GM12801 (cell line): ENCODE measurements around the gene NRP1.

Experiments
- CTCF ChIP-seq: IDR thresholded peaks from one replicate; pipeline ENCODE4 v1.5.1; 2011; ENCODE audit warnings: control low read depth; ENCODE audit not compliant: insufficient read length; ENCODE audit errors: extremely low read depth

The NRP1 gene

DNA sequence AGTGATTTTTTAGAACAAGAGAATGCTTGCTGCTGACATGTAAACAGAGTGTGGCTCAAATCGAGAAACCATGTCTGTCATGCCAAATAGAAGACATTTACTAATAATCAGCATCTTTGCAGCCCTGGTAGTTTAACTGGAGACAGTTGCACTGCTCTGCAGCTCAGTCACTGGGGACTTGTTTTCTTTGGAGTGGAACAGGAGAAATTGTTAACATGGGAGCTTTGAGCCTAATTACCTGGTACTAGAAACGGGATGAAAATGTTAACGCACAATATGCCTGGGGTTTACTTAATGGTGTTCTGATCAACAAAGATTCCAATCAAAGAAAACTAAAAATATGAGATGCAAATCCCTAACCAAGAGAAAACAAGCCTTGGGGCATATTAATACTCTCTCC, 153.5 kb downstream of the NRP1 start:
- TF ChIP-seq CTCF: no peak

GRCh38 chr10:33180390-33180789, 154.1 kb downstream of the NRP1 start:
- no peak for TF ChIP-seq CTCF

DNA sequence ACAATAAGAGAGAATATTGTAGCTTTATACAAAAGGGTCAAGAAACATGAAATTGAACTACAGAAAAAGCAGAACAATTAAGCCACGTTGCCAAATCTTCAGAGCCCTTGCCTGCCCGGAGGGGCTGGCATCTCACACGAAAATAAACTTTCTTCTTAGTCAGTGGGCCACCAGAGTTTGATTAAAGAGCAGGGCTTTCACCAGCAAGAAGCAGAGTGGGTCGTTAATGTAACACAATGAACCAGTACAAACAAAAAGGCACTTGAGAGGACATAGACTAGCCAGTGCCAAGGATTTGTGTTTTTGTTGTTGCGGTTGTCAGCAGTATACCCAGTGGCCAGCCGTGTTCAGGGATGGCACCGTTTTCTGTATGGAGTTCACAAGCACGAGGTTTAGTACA, 155.4 kb downstream of the NRP1 start:
- no peak for TF ChIP-seq CTCF

GRCh38 chr10:33178026-33178755, 156.3 kb downstream of the NRP1 start:
- TF ChIP-seq CTCF: no peak

- no peak for TF ChIP-seq CTCF
Measured at GRCh38 chr10:33176688-33177087, 157.8 kb downstream of the NRP1 start.

DNA sequence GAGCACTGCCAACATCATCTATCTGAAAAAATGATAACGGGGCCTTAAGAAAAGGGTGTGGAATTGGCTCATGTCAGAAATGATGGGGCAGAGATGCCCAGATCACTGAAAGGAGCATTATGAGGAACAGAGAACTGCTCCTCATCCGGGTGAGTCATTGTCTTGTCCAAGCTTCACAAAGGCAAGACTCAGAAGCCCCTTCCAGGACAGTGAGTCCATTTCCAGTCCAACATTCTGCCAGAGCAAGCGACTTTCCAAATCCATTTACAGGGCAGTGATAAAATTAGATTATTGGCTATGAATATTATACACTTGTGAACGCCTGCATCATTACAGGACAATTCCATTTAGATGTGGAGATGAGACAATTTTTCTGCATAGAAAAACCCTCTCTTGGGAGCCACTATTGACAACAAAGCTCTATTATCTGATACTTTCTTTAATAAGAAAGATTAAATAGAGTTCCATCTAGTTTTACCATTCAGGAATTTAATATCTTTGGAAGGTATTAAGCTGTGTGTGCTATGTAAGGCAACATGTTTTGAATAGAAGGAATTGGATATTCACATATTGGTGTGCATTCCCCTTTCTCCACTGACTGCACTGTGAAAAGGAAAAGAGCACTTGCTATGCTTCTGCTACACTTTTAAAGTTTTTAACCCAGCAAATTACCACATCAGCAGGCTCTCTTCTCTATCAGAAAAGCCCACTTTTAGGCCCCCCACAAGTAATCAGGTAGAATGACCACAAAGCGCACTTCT, 159.6 kb downstream of the NRP1 start:
- no peak for TF ChIP-seq CTCF

DNA sequence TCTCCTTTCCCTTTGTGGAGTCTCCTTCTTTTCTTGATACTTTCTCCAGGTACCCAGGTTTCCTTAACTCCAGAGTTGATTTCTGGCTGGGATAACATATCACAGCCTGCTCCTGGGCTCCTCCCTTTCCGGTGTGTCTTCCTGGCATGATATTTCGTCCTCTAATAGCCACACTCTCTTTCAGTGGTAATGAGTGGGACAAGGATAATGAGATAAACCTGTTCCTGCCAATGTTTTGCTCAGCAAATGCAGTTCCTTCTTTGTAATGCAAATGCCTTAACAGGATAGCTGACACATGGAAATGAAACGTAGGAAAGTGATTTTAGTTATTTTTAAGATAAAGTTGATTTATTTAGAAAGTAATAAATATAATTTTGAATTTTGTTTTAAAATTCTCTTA, 168.6 kb downstream of the NRP1 start:
- TF ChIP-seq CTCF: no peak
